ENCODE results near the gene PEX7. TPM values are rescaled to one million over a fixed set of nuclear protein-coding genes. Genes with fewer than 3 reads are reported as not detected.

PEX7 gene
- total RNA-seq, 1 donor from 2014 or later = 5.6 TPM

GRCh38 chr6:136923954-136924673, 101.7 kb downstream of the PEX7 start:
- Histone ChIP-seq H3K4me1 (peaks cover 28% of the 10 kb centered on the region), H3K4me3 (no peak overlapping the region), H3K27me3 (peaks cover 56% of the 10 kb centered on the region), H3K27ac (no peak overlapping the region), H3K9me3 (no peaks in the 10 kb centered on the region), H3K36me3 (no peaks in the 10 kb centered on the region)
- DNase-seq (no peak), ATAC-seq (no peak)
- intact Hi-C loops (cut with DNase I) = no loop called here
- TF ChIP-seq CTCF (IDR thresholded peaks at IDR 0.05) = no peak

GRCh38 chr6:136926383-136926782, 104.0 kb downstream of the PEX7 start:
- TF ChIP-seq CTCF (IDR thresholded peaks at IDR 0.05) = no peak
- Histone ChIP-seq H3K4me1 (peaks cover 13% of the 10 kb centered on the region), H3K36me3 (no peaks in the 10 kb centered on the region), H3K9me3 (no peaks in the 10 kb centered on the region), H3K27ac (no peak overlapping the region), H3K27me3 (peaks cover 33% of the 10 kb centered on the region), H3K4me3 (no peak overlapping the region)
- DNase-seq (no peak), ATAC-seq (no peak)
- intact Hi-C loops (cut with DNase I) = no loop called here

GRCh38 chr6:136927292-136927691, 104.9 kb downstream of the PEX7 start:
- Histone ChIP-seq H3K27me3 (peaks cover 24% of the 10 kb centered on the region), H3K4me1 (peaks cover 6% of the 10 kb centered on the region), H3K36me3 (no peaks in the 10 kb centered on the region), H3K9me3 (no peaks in the 10 kb centered on the region), H3K4me3 (no peak overlapping the region), H3K27ac (no peak overlapping the region)
- intact Hi-C loops (cut with DNase I) = no loop called here
- no peak for TF ChIP-seq CTCF (IDR thresholded peaks at IDR 0.05)
- DNase-seq (no peak), ATAC-seq (no peak)

DNA sequence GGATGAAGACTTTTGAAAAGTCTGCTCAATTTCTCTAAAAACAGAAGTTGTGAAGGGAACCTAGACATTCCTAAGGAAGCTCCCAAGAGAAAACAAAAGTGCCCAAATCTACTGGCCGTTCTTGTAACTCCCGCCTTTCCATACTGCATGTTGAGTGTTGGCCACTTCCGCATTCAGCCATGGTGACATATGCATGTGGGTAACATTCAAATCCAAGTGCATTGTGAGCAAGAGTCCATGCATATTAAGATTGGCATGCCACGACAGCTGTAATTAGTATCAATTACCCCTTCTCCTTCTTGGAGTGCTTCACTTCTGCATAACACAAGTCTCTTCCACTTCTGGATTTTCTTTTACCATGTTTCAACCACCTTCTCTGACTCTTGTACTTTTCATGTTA, 108.1 kb downstream of the PEX7 start:
- Histone ChIP-seq H3K4me3 (no peak overlapping the region), H3K27me3 (no peaks in the 10 kb centered on the region), H3K9me3 (no peaks in the 10 kb centered on the region), H3K4me1 (no peaks in the 10 kb centered on the region), H3K36me3 (no peaks in the 10 kb centered on the region), H3K27ac (no peak overlapping the region)
- DNase-seq (no peak), ATAC-seq (no peak)
- intact Hi-C loops (cut with DNase I) = no loop called here
- TF ChIP-seq CTCF (IDR thresholded peaks at IDR 0.05) = no peak

DNA sequence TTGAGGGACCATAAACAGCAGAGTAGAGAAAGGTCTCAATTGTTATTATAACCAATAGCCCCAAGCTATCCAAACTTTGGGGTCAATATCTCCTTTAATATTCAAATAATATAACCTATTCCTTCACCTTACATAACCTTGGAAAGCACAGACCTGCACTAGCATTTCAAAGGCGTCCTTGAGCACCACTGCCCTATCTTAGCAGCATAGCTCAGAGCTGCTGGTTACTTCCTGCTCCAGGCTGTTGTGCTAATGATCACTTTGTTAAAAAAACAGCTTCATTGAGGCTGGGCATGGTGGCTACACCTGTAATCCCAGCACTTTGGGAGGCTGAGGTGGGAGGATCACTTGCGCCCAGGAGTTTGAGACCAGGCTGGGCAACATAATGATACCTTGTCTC, 110.2 kb downstream of the PEX7 start:
- Histone ChIP-seq H3K4me3 (no peak overlapping the region), H3K36me3 (no peaks in the 10 kb centered on the region), H3K9me3 (no peaks in the 10 kb centered on the region), H3K27me3 (no peaks in the 10 kb centered on the region), H3K4me1 (no peaks in the 10 kb centered on the region), H3K27ac (no peak overlapping the region)
- ATAC-seq (no peak), DNase-seq (no peak)
- TF ChIP-seq CTCF (IDR thresholded peaks at IDR 0.05) = no peak
- intact Hi-C loops (cut with DNase I) = no loop called here

GRCh38 chr6:136945072-136945471, 122.7 kb downstream of the PEX7 start:
- H3K4me1 ChIP-seq = no peaks in the 10 kb centered on the region
- intact Hi-C loops (cut with DNase I) = no loop called here
- ATAC-seq = no peak

More at GRCh38 chr6:136945072-136945471, 122.7 kb downstream of the PEX7 start:
- Histone ChIP-seq H3K4me3 (no peak overlapping the region), H3K36me3 (no peaks in the 10 kb centered on the region), H3K27ac (no peak overlapping the region), H3K27me3 (no peaks in the 10 kb centered on the region), H3K9me3 (no peaks in the 10 kb centered on the region)
- no peak for TF ChIP-seq CTCF (IDR thresholded peaks at IDR 0.05)
- DNase-seq = no peak
